Measurements from ENCODE around the gene SPATS1. TPM values are rescaled to one million over a fixed set of nuclear protein-coding genes. Genes with fewer than 3 reads are reported as not detected.

Gene SPATS1
- total RNA-seq, 1 experiment from 2014 or later: not detected

GRCh38 chr6:44321210-44321609 is 21.2 kb upstream of the SPATS1 start:
- no peak overlapping the region for H3K4me3 Mint-ChIP-seq
- no peaks in the 10 kb centered on the region for H3K4me1 Mint-ChIP-seq
- no peak overlapping the region for H3K27ac Mint-ChIP-seq
- no peak for TF ChIP-seq ZNF232 (CRISPR knock-in tag; IDR thresholded peaks at IDR 0.05)
- TF ChIP-seq ZBTB43 (CRISPR knock-in tag; IDR thresholded peaks at IDR 0.05): no peak
- no peak for TF ChIP-seq GABPB1 (CRISPR knock-in tag; IDR thresholded peaks at IDR 0.05)
- no peak for TF ChIP-seq ERG (CRISPR knock-in tag; IDR thresholded peaks at IDR 0.05)
- no peak for TF ChIP-seq NR1H2 (CRISPR knock-in tag; IDR thresholded peaks at IDR 0.05)
- TF ChIP-seq ZNF219 (CRISPR knock-in tag; IDR thresholded peaks at IDR 0.05; ENCODE audit: borderline replicate concordance): no peak
- no peak for TF ChIP-seq ETV6 (CRISPR knock-in tag; IDR thresholded peaks at IDR 0.05)
- TF ChIP-seq CREM (CRISPR knock-in tag; IDR thresholded peaks at IDR 0.05): no peak
- TF ChIP-seq PREB (CRISPR knock-in tag; IDR thresholded peaks at IDR 0.05; ENCODE audit: borderline replicate concordance): no peak
- no peak for TF ChIP-seq USF2 (CRISPR knock-in tag; IDR thresholded peaks at IDR 0.05)
- no peak for TF ChIP-seq HMGXB4 (CRISPR knock-in tag; IDR thresholded peaks at IDR 0.05)
- no peak for TF ChIP-seq SMAD3 (CRISPR knock-in tag; IDR thresholded peaks at IDR 0.05; ENCODE audit: borderline replicate concordance)
- no peak for TF ChIP-seq ZNF121 (CRISPR knock-in tag; IDR thresholded peaks at IDR 0.05)
- TF ChIP-seq TP53 (CRISPR knock-in tag; IDR thresholded peaks at IDR 0.05): no peak
- ChIA-PET POLR2A (no interaction called here), CTCF (interaction anchor here (0.6 to 1.3 kb wide), 6 partner anchors 7 to 1411 kb away, joined by 3 to 9 read pairs (median 3); partner anchors contain the start of gene AARS2)
- H3K27me3 Mint-ChIP-seq (ENCODE audit: low read depth): peaks cover 2% of the 10 kb centered on the region; the same call in 1 of the 2 replicates
- no peaks in the 10 kb centered on the region for H3K9me3 Mint-ChIP-seq
- no peaks in the 10 kb centered on the region for H3K36me3 Mint-ChIP-seq
- ATAC-seq: no peak
- no peak for DNase-seq (ENCODE audit: low spot score)

- Mint-ChIP-seq H3K4me1 (peaks cover 21% of the 10 kb centered on the region), H3K4me3 (no peak overlapping the region), H3K36me3 (no peaks in the 10 kb centered on the region), H3K9me3 (no peaks in the 10 kb centered on the region), H3K27ac (no peak overlapping the region), H3K27me3 (ENCODE audit: low read depth) (peaks cover 8% of the 10 kb centered on the region)
- ChIA-PET POLR2A (interaction anchor here (1.1 kb wide), 1 partner anchor 14 kb away, joined by 3 read pairs; the partner anchor contains the start of gene AARS2), CTCF (interaction anchor here (0.6 to 1.6 kb wide), 3 partner anchors 14 to 70 kb away, joined by 3 to 7 read pairs (median 4); partner anchors contain the start of genes AARS2 and SLC35B2)
- TF ChIP-seq E2F1 (CRISPR knock-in tag; IDR thresholded peaks at IDR 0.05): no peak
- TF ChIP-seq HMGXB4 (CRISPR knock-in tag; IDR thresholded peaks at IDR 0.05): no peak
- no peak for TF ChIP-seq SMAD3 (CRISPR knock-in tag; IDR thresholded peaks at IDR 0.05; ENCODE audit: borderline replicate concordance)
- no peak for TF ChIP-seq PRRX2 (CRISPR knock-in tag; IDR thresholded peaks at IDR 0.05)
- TF ChIP-seq ELF4 (CRISPR knock-in tag; IDR thresholded peaks at IDR 0.05; ENCODE audit: low read depth): no peak
- ATAC-seq (no peak; the same call in 1 of the 2 replicates), DNase-seq (ENCODE audit: low spot score) (no peak)
Measured at GRCh38 chr6:44327096-44327495, 15.4 kb upstream of the SPATS1 start.
